Measurements from ENCODE around the gene IGLL1. TPM values are rescaled to one million over a fixed set of nuclear protein-coding genes. Genes with fewer than 3 reads are reported as not detected.
A peak's percentile ranks its signal among the peaks of the same experiment; 100 is the strongest.

The IGLL1 gene
- polyA plus RNA-seq, 1 of the 3 experiments (the other 2 are of a cell fraction), result not detected

DNA sequence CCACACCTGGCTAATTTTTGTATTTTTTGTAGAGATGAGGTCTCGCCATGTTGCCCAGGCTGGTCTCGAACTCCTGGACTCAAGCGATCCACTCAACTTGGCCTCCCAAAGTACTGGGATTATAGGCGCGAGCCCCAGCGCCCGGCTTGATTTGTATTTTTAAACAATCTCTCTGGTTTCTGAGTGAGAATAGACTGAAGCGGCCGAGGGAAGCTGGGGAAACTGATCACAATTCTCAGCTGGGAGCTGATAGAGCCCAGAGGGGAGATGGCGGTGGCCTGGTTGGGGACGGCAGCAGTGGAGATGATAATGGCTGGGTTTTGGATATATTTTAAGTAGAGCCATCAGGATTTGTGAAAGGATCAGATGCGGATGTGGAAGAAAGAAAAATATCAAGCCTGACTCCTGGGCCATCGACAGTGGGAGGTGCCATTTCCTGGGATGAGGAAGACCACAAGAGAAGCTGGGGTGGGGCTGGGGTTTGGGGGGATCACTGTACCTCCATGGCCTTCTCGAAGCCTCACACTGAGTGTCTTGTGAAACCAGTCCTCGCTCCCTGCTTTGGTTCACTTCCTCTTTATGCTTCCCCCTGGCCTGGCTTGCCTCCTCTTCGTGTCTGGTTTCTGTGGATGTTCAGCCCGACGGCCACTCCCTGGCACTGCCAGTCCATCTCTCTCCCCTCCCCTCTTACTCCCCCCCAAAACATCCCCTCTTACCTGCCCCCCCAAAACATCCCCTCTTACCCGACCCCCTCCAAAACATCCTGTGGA lies 51.9 kb downstream of the IGLL1 start (continued):
- TF ChIP-seq FOSL2 (IDR thresholded peaks at IDR 0.05; ENCODE audit: borderline replicate concordance, low read depth), result no peak

DNA sequence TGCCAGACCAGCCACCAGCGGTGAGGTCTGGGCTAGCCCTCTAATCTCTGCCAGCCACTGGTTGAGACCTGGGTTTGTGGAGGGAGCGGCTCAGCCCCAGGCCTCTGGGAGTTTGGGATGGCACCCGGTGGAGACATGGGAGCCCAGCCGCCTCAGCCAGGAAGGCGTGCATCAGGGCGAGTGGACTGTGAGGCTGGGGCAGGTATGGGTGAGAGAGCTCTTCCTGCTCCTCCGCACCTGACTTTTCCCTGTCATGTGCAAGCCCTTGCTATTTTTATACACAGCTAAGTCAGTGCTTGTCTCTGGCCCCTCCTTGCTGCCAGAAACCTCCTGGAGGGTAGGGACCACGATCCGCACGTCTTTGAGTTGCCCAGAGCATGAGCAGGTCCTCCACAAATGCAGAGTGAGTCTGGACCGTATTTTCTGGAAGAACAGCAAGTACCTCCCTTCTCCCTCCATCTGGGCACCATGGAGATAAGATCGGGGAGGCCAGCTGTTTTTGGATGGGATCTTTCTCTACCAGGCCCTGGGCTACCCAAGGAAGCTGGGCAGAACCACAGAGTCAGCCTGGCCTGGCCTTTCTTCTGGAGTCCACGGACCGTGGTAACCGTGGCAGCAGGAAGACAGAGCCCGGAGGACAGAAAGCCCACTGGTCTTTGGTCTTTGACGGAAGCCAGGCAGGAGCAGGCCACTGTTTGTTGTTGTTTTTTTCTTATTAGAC lies 53.3 kb downstream of the IGLL1 start:
- Histone ChIP-seq H3K9me3 (no peaks in the 10 kb centered on the region), H3K36me3 (replicated peaks in 1 of 2; ENCODE audit: control insufficient read depth in 1 of 2, insufficient read depth in 2 of 2, low read length in 1 of 2) (no peaks in the 10 kb centered on the region), H3K79me2 (ENCODE audit: insufficient read depth) (no peaks in the 10 kb centered on the region), H3K4me3 (ENCODE audit: low read depth in 2 of 2, low read length in 1 of 2) (no peak overlapping the region), H3K9me2 (no peaks in the 10 kb centered on the region), H3K9ac (no peak overlapping the region), H3K4me1 (ENCODE audit: control insufficient read depth in 1 of 2, insufficient read depth in 2 of 2, low read depth in 1 of 2, low read length in 1 of 2) (peaks cover 6 to 25% of the 10 kb centered on the region in 2 experiments; a peak in 3 of 4 replicates), H2AFZ (ENCODE audit: low read depth) (no peak overlapping the region), H4K20me1 (ENCODE audit: insufficient read depth) (no peaks in the 10 kb centered on the region), H3K27me3 (ENCODE audit: insufficient read depth) (no peaks in the 10 kb centered on the region), H3F3A (replicated peaks; ENCODE audit: insufficient read depth) (peaks cover 3% of the 10 kb centered on the region), H3K4me2 (no peak overlapping the region), H3K27ac (ENCODE audit: low read depth in 2 of 2, low read length in 1 of 2) (peak overlapping the region in 1 of 2 experiments; percentile 66; a peak in 2 of 4 replicates)
- peak; percentile 66 for DNase-seq
- ChIA-PET CTCF (interaction anchor here (1.1 to 4.1 kb wide), 2 partner anchors 13 to 65 kb away, joined by 6 to 10 read pairs; no protein-coding TSS in a partner anchor), POLR2A (no interaction called here)
- WGBS (ENCODE audit: low lambda C conversion rate), result 64% methylated on average over 13 of the region's 17 CpGs
- TF ChIP-seq GABPA (IDR thresholded peaks at IDR 0.05; ENCODE audit: low read depth) (no peak), MXI1 (IDR thresholded peaks at IDR 0.05; ENCODE audit: low read depth, low read length) (no peak), EP300 (IDR thresholded peaks at IDR 0.05; ENCODE audit: borderline replicate concordance in 1 of 2, low read depth in 1 of 2, low read length in 1 of 2) (peak in 1 of 2 experiments; percentile 36; a peak in 2 of 4 replicates), GATA2 (CRISPR knock-in tag; IDR thresholded peaks at IDR 0.05) (peak; percentile 67)
- TF ChIP-seq, protein P1, sequence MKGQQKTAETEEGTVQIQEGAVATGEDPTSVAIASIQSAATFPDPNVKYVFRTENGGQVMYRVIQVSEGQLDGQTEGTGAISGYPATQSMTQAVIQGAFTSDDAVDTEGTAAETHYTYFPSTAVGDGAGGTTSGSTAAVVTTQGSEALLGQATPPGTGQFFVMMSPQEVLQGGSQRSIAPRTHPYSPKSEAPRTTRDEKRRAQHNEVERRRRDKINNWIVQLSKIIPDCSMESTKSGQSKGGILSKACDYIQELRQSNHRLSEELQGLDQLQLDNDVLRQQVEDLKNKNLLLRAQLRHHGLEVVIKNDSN (IDR thresholded peaks at IDR 0.05; ENCODE audit: borderline replicate concordance, low read depth), result no peak

DNA sequence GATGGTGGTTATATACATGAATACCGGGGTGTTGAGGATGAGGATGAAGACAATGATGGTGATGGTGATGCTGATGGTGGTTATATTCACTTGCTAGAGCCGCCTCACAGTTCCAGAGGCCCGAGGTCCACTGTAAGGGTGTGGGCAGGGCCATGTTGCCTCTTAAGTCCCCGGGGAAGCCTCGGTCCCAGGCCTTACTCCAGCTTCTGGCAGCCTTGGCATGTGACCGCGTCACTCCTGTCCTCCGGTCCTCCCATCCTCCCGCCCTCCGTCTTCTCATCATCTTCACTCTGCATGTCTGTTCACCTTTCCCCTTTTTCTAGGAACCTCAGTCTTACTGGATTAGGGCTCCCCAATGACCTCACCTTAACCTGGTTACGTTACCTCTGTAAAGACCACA lies 54.6 kb downstream of the IGLL1 start:
- no peaks in the 10 kb centered on the region for H3K36me3 ChIP-seq (replicated peaks in 1 of 2; ENCODE audit: control insufficient read depth in 1 of 2, insufficient read depth in 2 of 2, low read length in 1 of 2)
- WGBS (ENCODE audit: low lambda C conversion rate), result 88% methylated on average over 11 of the region's 11 CpGs
- H3K4me1 ChIP-seq (ENCODE audit: control insufficient read depth in 1 of 2, insufficient read depth in 2 of 2, low read depth in 1 of 2, low read length in 1 of 2), result peaks cover 17 to 36% of the 10 kb centered on the region in 2 experiments
- no peak for DNase-seq
- TF ChIP-seq, protein P2, sequence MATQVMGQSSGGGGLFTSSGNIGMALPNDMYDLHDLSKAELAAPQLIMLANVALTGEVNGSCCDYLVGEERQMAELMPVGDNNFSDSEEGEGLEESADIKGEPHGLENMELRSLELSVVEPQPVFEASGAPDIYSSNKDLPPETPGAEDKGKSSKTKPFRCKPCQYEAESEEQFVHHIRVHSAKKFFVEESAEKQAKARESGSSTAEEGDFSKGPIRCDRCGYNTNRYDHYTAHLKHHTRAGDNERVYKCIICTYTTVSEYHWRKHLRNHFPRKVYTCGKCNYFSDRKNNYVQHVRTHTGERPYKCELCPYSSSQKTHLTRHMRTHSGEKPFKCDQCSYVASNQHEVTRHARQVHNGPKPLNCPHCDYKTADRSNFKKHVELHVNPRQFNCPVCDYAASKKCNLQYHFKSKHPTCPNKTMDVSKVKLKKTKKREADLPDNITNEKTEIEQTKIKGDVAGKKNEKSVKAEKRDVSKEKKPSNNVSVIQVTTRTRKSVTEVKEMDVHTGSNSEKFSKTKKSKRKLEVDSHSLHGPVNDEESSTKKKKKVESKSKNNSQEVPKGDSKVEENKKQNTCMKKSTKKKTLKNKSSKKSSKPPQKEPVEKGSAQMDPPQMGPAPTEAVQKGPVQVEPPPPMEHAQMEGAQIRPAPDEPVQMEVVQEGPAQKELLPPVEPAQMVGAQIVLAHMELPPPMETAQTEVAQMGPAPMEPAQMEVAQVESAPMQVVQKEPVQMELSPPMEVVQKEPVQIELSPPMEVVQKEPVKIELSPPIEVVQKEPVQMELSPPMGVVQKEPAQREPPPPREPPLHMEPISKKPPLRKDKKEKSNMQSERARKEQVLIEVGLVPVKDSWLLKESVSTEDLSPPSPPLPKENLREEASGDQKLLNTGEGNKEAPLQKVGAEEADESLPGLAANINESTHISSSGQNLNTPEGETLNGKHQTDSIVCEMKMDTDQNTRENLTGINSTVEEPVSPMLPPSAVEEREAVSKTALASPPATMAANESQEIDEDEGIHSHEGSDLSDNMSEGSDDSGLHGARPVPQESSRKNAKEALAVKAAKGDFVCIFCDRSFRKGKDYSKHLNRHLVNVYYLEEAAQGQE (IDR thresholded peaks at IDR 0.05; ENCODE audit: low read depth, low read length), result no peak
- TF ChIP-seq RAD21 (IDR thresholded peaks at IDR 0.05; ENCODE audit: low read length), result no peak
- TF ChIP-seq CHD2 (IDR thresholded peaks at IDR 0.05; ENCODE audit: low read length, partially characterized antibody), result no peak
- TF ChIP-seq SMC3 (IDR thresholded peaks at IDR 0.05; ENCODE audit: low read depth, low read length), result no peak
- no peak for TF ChIP-seq RCOR1 (IDR thresholded peaks at IDR 0.05; ENCODE audit: low read length)
- TF ChIP-seq, protein P3, sequence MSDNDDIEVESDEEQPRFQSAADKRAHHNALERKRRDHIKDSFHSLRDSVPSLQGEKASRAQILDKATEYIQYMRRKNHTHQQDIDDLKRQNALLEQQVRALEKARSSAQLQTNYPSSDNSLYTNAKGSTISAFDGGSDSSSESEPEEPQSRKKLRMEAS (IDR thresholded peaks at IDR 0.05; ENCODE audit: low read depth), result no peak
- no peak for TF ChIP-seq NFIC (IDR thresholded peaks at IDR 0.05; ENCODE audit: borderline replicate concordance)
- TF ChIP-seq, protein P1 (IDR thresholded peaks at IDR 0.05; ENCODE audit: borderline replicate concordance, low read depth), result no peak
- no peak for TF ChIP-seq TEAD4 (IDR thresholded peaks at IDR 0.05; ENCODE audit: borderline replicate concordance, insufficient read depth)
- ChIA-PET CTCF (no interaction called here), POLR2A (no interaction called here)
- H3K27me3 ChIP-seq (ENCODE audit: insufficient read depth), result no peaks in the 10 kb centered on the region
- H3F3A ChIP-seq (replicated peaks; ENCODE audit: insufficient read depth), result peaks cover 9% of the 10 kb centered on the region
- no peak overlapping the region for H2AFZ ChIP-seq (ENCODE audit: low read depth)
- H3K4me3 ChIP-seq (ENCODE audit: low read depth in 2 of 2, low read length in 1 of 2), result no peak overlapping the region
- no peak overlapping the region for H3K27ac ChIP-seq (ENCODE audit: low read depth in 2 of 2, low read length in 1 of 2)
- H3K9me3 ChIP-seq, result no peaks in the 10 kb centered on the region
- no peaks in the 10 kb centered on the region for H4K20me1 ChIP-seq (ENCODE audit: insufficient read depth)
- no peak overlapping the region for H3K4me2 ChIP-seq
- no peak overlapping the region for H3K9ac ChIP-seq
- no peaks in the 10 kb centered on the region for H3K9me2 ChIP-seq
- no peaks in the 10 kb centered on the region for H3K79me2 ChIP-seq (ENCODE audit: insufficient read depth)

All from SK-N-SH (cell line).